A204.1 (cell line): ENCODE measurements around the gene PAK1.

Experiments
- FAIRE-seq: peaks from 2 replicates; lab custom pipeline; 2012; peaks lifted over from hg19 to GRCh38; lab: Jason Lieb, UNC

PAK1 gene

GRCh38 chr11:77370217-77370616 lies 103.7 kb downstream of the PAK1 start:
- no peak for FAIRE-seq

DNA sequence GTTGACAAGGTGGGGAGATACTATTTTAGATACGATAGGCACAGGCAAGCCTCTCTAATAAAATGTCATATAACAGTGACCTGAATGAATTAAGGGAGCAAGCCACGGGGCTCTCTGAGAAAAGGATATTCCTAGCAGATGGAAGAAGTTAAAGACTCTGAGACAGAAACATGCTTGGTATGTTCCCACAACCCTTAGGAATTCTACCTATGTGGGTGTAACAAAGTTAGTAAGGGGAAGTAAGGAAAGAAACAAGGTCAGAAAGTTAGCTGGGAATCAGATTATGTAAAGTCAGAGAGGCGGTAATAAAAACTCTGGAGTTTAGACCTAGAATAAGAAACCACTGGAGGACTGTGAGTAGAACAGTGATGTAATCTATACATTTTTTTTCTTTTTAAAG lies 112.7 kb downstream of the PAK1 start:
- no peak for FAIRE-seq

- FAIRE-seq: no peak
Measured at GRCh38 chr11:77359481-77359880, 114.4 kb downstream of the PAK1 start.

DNA sequence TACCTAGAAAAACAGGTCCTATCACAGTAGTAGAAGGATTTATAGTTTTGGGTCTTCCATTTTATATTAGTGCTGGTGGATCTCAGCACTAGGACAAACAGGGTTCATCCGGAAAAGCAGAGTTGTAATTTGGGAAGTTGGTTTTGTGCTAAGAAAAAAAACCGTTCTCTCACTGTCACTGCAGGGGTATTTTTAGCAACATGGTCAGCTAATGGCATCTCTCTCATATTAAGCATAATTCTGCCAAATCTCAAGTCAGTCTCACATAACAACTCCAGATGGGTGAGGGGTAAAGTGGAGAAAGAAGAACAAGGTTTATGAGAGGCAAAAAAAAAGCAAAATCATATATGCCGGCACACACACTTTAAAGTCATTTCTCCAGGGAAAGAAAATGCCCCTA lies 120.8 kb downstream of the PAK1 start:
- FAIRE-seq: no peak

DNA sequence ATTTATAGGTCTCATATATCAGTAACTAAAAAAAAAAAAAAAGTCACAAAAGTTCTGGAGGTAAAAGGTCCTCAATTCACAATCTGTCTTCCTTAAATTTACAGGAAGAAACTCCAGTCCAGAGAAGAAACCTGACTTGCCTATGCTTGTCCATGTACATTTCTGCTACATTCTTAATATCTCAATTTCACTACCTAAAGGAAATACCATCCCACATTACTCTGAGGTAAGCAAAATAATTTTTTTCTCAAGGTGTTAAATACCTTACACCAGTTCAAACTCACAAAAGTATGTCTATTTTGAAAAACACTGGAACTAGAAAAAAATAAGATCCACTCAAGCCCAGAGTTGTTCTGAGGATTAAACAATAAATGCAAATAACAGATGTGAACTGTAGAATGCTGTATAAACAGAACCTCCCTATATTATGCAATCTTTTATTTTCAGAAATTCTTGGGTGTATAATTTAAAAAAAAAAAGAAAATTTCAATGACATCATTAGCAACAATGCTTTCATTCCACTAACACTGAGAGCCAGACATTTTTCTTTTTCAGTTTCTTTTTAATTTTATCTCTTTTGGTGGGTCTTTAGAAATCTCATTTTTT lies 122.5 kb downstream of the PAK1 start:
- no peak for FAIRE-seq

DNA sequence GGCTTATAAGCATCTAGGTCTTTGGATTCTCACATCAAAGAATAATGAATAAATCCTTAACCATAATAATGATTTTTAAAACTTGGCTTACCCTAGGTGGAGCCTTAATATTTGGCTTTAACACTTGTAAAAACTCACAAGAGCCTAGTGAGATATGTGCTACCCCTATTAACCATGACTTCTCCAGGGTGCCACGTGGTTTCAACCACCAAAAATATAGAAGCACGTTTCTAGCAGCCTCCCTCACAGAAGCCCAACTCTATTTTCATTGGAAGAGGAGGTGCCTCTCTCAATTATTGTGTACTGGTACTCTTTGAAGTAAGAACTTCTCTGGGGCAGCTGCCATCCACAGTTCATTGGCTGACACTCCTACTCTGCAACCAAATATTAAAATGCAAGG lies 125.9 kb downstream of the PAK1 start:
- FAIRE-seq: no peak

- no peak for FAIRE-seq
Measured at GRCh38 chr11:77346906-77347603, 126.8 kb downstream of the PAK1 start.

DNA sequence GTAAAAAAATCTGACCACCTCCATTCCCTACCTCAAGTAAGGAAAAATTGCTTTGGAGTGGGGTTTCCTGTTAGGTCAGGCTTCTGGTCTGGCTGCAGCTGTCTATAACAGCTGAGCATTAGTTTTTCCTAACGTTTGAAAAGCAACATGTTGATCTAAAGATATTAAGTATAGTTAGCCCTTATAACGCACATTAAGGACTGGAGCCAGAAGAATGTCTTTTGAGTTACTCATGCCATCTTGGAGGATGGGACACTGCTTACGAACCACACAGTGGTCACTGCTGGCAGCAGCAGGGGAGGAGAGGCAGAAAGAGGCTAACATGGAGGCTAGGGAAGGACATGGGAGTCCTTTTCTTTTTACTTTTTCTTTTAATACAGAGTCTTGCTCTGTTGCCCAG lies 128.3 kb downstream of the PAK1 start:
- FAIRE-seq: no peak

- FAIRE-seq: no peak
Measured at GRCh38 chr11:77340501-77340900, 133.4 kb downstream of the PAK1 start.

- no peak for FAIRE-seq
Measured at GRCh38 chr11:77332259-77332658, 141.6 kb downstream of the PAK1 start.

- no peak for FAIRE-seq
Measured at GRCh38 chr11:77325159-77325558, 148.7 kb downstream of the PAK1 start.

DNA sequence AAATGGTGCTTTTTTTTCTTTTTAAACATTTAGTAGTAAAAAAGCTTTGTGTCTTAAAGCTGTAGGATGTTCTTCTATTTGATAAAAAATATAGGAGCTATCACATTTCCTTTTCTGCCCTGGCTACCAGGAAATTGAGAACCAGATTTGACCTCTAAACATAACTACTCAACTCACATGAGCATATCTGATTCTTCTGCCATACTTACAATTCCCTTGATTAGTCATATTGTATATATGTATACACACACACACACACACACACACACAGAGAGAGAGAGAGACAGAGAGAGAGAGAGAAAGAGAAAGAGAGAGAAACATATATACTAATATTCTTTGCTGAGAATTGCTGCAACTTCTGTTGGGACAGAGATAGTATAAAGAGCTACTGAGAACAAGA lies 149.4 kb downstream of the PAK1 start:
- no peak for FAIRE-seq

- FAIRE-seq: no peak
Measured at GRCh38 chr11:77322926-77323590, 150.8 kb downstream of the PAK1 start.

DNA sequence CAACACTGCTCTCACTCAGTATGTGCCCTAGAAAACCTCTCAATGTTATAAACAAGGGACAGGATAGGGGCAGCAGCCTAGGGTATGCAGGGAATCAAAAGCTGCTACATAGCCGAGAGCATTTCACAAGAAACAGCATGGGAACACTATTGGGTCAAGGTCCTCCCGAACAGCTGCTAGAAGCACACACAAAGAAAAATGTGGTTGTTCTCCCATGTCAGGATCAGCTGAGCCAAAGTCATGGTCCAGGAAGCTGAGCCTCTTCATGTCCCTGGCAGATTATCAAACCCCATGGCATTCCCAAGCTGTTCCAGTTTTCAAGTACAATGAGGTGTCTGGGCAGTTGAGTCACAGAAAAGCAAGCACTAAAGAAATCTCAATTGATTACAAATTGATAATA lies 151.4 kb downstream of the PAK1 start:
- no peak for FAIRE-seq

DNA sequence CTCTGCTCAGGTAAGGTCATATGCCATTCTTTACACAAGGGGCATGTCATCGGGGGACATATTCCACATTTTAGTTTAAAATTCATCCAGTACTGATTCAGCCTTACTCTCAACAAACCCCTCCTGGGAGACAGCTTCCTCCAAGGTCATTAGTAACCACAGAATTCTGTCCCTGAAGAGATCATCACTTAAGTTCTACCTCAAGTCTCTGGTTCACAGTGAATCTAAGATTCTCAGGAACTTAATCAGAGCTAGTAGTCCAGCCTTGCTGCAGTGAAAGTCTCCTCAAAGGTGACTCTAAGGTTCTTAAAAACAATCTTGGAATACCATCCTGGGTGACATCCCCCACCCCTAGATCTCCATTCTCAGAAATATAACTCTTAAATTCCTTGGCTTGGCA lies 153.5 kb downstream of the PAK1 start:
- no peak for FAIRE-seq

GRCh38 chr11:77318600-77318999 lies 155.3 kb downstream of the PAK1 start:
- FAIRE-seq: no peak

DNA sequence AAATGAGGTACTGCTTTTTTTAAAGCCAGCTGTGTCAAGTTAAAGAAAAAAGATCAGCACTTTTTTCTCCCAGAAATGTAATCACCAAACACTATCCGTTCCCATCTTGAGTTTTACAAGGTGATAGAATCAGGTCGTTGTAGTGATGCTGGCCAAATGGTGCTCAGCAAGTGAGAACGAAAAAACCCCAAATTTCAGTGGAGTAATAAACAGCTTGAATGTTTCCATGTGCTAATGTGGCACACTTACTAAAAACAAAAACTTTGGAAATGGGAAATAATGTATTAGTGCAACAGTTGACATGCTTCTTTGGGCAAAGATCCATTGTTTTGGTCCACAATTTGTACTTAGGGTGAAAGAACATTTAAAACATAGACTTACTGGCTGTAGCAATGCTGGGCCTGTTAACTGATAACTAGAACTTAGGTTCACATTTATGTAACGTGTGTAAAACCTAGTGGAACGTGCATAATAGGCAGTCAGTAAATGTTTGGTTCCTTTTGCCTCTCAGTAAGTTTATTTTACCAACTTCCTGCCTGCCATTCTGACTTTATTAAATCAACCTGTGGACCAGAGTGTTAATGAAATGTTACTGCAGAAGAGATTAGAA lies 157.1 kb downstream of the PAK1 start:
- FAIRE-seq: no peak

GRCh38 chr11:77312107-77312506 lies 161.8 kb downstream of the PAK1 start:
- FAIRE-seq: no peak

DNA sequence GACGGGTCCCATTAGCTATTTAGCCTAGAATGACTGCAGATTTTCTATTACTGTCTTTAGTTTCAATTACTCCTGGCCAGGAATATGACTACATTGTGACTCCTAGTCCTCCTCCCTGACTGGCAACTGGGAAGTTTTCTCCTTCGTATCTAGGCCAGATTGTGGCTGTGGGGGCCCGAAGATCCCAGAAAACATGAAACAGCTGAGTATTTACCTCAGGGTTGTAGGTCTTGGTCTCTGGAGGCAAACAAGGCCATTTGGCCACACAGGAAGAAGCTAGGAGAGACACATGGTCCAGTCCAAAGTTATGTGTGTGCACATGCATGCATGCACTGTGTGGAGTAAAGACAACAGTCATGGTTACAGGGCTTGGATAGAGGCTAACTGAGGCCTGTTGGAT lies 162.2 kb downstream of the PAK1 start:
- no peak for FAIRE-seq

DNA sequence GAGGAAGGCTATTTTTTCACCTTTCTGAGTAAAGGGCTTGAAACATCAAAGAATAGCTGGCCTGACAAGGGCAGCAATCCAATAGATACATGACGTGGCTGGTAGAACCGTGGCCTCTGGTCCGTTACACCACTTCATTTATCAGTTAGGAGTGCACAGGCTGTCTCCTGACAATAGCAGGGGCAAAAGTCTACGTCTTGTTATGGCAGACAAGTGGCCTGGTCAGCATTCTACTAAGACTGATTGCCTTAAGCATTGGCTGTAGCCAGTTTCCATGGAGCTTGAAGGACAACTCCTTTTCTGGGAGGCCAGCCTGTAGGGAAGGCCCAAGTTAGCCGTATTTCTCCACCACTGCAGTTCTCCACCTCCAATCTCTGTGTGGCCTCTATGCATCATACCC lies 163.2 kb downstream of the PAK1 start:
- FAIRE-seq: no peak

GRCh38 chr11:77309401-77310085 lies 164.4 kb downstream of the PAK1 start:
- FAIRE-seq: no peak

DNA sequence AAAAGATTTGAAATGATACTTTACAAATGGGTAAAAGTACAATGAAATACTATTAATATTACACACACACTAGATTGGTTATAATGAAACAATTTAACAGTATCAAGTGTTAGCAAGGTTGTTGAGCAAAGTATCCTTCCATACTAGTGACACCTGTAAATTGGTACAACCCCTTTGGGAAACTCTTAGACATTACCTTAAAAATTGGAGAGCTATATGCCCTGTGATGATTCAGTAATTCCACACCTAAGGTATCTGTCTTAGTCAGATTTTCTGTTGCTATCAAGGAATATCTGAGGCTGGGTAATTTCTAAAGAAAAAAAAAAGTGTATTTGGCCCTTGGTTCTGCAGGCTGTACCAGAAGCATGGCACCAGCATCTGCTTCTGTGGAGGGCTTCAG lies 165.1 kb downstream of the PAK1 start:
- no peak for FAIRE-seq

DNA sequence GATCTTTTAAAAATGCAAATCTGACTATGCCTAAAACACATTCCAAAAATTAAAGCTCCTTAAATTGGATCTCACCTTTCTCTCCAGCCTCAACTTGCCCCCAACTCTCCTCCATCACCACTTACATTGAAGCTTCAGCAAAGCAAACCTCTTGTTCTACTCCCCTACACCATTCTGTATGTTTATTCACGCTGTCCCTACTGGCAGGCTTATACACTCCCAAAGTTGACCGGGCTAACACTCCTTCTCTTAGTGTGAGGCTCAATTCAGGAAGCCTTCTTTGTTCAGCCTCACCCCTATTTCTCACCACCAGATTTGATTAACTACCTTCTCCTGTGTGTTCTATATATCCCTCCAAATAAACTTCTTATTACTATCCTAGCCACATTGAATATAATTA lies 170.6 kb downstream of the PAK1 start:
- no peak for FAIRE-seq
